Stomach smooth muscle (tissue), 2 donors: ENCODE results near the gene TLR9.
A peak's percentile ranks its signal among the peaks of the same experiment; 100 is the strongest.

Source experiments
- H3K27ac ChIP-seq: one replicate; pipeline ENCODE4 v1.7.0; 2013; ENCODE audit warnings: mild to moderate bottlenecking, low read length, inconsistent platforms
- H3K27me3 ChIP-seq, 2 donors: one replicate each; pipeline ENCODE4 v1.7.0; 2013; ENCODE audit warnings: low read length in 2 of 2; ENCODE audit not compliant: insufficient read depth in 2 of 2, control insufficient read depth in 1 of 2
- H3K36me3 ChIP-seq, 2 donors: one replicate each; pipeline ENCODE4 v1.7.0; 2013; ENCODE audit warnings: low read length in 2 of 2; ENCODE audit not compliant: control insufficient read depth in 2 of 2, insufficient read depth in 2 of 2
- H3K4me1 ChIP-seq: one replicate; pipeline ENCODE4 v1.7.0; 2013; ENCODE audit warnings: low read length; ENCODE audit not compliant: control insufficient read depth, insufficient read depth
- H3K4me3 ChIP-seq, 2 donors: one replicate each; pipeline ENCODE4 v1.7.0; 2013; ENCODE audit warnings: low read length in 2 of 2
- H3K9ac ChIP-seq, 2 donors: one replicate each; pipeline ENCODE4 v1.7.0; 2013; ENCODE audit warnings: low read length in 2 of 2, mild to moderate bottlenecking in 1 of 2
- H3K9me3 ChIP-seq, 2 donors: one replicate each; pipeline ENCODE4 v1.7.0; 2013; ENCODE audit warnings: low read length in 2 of 2; ENCODE audit not compliant: control insufficient read depth in 2 of 2
- donor health status: healthy.
- donor health status: Pancreatic carcinoma.

The TLR9 gene

GRCh38 chr3:52257911-52258310 lies 32.5 kb upstream of the TLR9 start:
- peaks cover 6% of the 10 kb centered on the region for H3K4me1 ChIP-seq
- no peak overlapping the region for H3K9ac ChIP-seq
- H3K36me3 ChIP-seq, result peaks cover 77 to 78% of the 10 kb centered on the region in 2 donors
- H3K27me3 ChIP-seq, result no peaks in the 10 kb centered on the region
- H3K9me3 ChIP-seq, result no peaks in the 10 kb centered on the region
- no peak overlapping the region for H3K4me3 ChIP-seq
- no peak overlapping the region for H3K27ac ChIP-seq

DNA sequence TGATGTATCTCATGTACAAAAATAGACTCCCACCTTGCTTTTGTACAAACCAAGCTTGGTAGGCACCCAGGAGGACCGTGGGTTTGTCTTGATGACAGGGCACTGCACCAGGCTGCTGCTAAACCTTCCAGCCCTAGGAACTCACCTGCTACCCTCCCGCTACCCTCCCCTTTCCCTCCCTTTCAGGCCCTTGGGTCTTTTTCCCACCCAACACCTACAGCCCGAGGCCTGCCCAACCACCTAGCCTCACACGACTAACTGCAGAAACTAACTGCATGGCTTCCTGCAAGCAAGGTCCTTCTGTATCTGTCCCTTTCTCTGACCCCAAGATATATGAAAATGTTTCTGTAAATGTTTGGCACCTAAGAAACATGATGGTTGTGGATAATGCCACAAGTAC lies 31.2 kb upstream of the TLR9 start:
- H3K36me3 ChIP-seq, result peaks cover 66 to 70% of the 10 kb centered on the region in 2 donors
- no peak overlapping the region for H3K27ac ChIP-seq
- H3K4me3 ChIP-seq, result no peak overlapping the region
- no peaks in the 10 kb centered on the region for H3K27me3 ChIP-seq
- H3K9me3 ChIP-seq, result no peaks in the 10 kb centered on the region
- no peak overlapping the region for H3K9ac ChIP-seq
- H3K4me1 ChIP-seq, result peaks cover 6% of the 10 kb centered on the region

DNA sequence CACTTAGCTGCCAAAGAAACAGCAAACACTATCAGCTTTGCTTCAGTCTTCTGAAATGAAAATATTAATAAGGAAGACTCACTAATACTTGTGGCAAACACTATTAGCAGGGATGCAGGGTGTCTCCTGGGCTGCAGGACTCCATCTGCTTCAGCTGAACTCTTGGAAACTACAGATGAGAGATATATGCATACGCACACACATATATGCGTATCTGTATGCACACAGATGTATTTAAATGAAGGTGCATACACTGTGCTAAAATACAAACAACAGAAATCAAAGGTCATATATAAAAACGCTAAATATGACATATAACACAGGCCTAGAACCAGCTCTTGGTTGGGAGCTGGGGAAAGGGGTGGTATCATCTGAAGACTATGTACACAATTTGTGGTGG lies 30.7 kb upstream of the TLR9 start:
- peaks cover 62 to 68% of the 10 kb centered on the region in 2 donors for H3K36me3 ChIP-seq
- no peak overlapping the region for H3K27ac ChIP-seq
- H3K9ac ChIP-seq, result no peak overlapping the region
- H3K9me3 ChIP-seq, result no peaks in the 10 kb centered on the region
- H3K27me3 ChIP-seq, result no peaks in the 10 kb centered on the region
- H3K4me3 ChIP-seq, result no peak overlapping the region
- H3K4me1 ChIP-seq, result peaks cover 6% of the 10 kb centered on the region

DNA sequence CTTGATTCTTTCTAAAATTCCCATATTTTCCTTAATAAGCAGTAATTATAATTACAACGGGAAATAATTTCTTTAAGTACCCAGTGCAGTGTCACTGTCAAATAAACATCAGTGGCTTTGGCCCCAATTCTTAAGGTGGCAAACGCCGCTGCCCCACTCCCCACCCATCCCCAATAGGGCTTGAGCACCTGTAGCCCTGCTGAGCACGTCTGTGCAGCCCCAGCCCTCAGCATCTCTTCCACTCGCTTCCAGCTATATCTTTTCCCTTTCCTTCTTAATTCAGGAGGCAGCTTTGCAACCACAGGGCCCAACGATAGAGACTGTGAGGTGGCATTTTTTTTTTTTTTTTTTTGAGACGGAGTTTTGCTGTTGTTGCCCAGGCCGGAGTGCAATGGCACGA lies 29.2 kb upstream of the TLR9 start:
- no peaks in the 10 kb centered on the region for H3K9me3 ChIP-seq
- no peak overlapping the region for H3K4me3 ChIP-seq
- H3K36me3 ChIP-seq, result peaks cover 55 to 62% of the 10 kb centered on the region in 2 donors
- H3K9ac ChIP-seq, result no peak overlapping the region
- peaks cover 6% of the 10 kb centered on the region for H3K4me1 ChIP-seq
- no peak overlapping the region for H3K27ac ChIP-seq
- no peaks in the 10 kb centered on the region for H3K27me3 ChIP-seq

DNA sequence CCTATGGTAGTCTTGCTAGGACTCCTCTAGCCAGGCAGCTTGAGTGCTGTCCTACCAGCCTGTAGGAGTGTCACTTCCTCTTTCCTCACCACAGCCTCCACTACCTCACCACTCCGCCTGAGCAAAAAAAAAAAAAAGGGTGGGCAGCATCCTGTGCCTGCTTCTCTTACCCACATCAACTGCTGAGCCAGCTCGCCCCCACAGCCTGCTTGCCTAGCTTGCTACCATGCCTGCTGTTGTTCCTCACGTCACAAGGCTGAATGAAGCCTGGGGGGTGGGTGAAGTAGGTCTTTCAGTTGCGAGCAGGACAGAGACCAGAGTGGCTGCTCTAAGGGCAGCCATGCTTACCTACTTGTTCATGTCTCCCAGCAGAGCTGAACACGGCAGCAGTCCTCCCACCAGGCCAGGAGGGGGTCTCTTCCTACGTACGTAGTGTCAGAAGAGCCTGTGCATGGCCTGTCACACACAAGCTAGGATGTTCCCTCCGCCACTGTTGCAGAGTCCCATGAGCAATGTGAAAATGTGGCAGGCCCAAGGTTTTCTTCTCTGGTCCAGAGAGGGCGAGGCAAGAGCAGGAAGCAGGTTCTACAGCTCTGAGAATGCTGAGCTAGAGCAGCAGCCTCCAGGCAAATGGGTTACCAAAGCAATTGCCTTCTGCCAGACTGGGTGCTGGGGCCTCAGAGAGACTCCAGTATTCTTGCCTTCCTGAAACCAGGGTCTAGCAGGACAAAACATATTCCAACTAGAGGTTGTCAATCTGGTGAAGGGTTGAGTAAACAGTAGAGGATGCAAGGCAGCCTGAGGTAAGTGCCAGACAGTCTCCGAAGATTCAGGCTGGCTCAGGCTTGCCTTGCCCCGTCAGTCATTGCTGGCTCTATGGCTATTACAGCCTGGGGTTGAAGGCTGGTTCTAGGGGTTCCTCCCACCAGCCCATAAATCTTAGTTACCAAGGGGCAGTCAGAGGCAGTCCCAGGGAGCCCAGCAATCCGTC lies 28.2 kb upstream of the TLR9 start:
- H3K27me3 ChIP-seq, result no peaks in the 10 kb centered on the region
- peaks cover 6% of the 10 kb centered on the region for H3K4me1 ChIP-seq
- no peak overlapping the region for H3K4me3 ChIP-seq
- H3K9me3 ChIP-seq, result no peaks in the 10 kb centered on the region
- no peak overlapping the region for H3K9ac ChIP-seq
- H3K36me3 ChIP-seq, result peaks cover 48 to 62% of the 10 kb centered on the region in 2 donors
- peak overlapping the region; percentile 18 for H3K27ac ChIP-seq

DNA sequence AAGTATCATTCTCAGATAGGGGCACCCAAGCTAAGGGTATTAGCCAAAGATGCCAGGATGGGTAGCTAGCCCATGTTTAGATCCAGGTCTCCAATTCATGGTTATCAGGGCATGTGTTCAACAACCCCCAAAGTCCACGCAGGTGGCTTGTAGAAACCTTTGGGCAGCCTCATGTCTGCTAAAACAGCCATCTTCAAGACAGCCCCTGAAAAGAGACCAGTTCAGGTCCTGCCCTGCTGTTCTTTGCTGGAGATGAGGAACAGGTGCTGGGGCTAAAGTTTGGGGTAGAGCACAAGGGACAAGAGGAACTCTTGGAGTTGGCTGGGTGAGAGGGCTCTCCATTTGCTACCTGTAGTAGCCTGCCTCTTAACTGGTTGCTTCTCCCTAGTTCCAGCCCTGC lies 24.7 kb upstream of the TLR9 start:
- peaks cover 28% of the 10 kb centered on the region for H3K4me1 ChIP-seq
- H3K9me3 ChIP-seq, result no peaks in the 10 kb centered on the region
- H3K27me3 ChIP-seq, result no peaks in the 10 kb centered on the region
- H3K27ac ChIP-seq, result no peak overlapping the region
- H3K36me3 ChIP-seq, result peaks cover 16 to 31% of the 10 kb centered on the region in 2 donors
- no peak overlapping the region for H3K4me3 ChIP-seq
- no peak overlapping the region for H3K9ac ChIP-seq

DNA sequence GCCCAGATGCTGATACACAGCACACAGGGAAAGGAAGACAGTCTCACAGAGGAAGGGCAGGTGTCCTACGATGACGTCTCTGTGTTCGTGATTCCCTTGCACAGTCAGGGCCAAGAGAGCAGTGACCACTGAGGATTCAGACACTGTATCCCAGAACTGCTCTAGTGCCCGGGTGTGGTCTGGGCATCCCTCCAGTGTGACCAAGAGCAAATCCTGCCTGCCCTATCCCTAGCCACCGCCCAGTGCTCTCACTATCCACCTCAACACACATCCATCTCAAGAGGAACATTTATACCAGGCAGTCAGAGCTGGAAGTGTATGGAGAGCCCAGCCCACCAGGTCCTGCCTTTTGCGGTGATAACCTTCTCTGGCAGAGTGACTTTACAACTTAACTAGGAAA lies 24.2 kb upstream of the TLR9 start:
- H3K36me3 ChIP-seq, result peaks cover 16 to 30% of the 10 kb centered on the region in 2 donors
- no peak overlapping the region for H3K9ac ChIP-seq
- H3K27me3 ChIP-seq, result no peaks in the 10 kb centered on the region
- no peak overlapping the region for H3K27ac ChIP-seq
- no peaks in the 10 kb centered on the region for H3K9me3 ChIP-seq
- peaks cover 31% of the 10 kb centered on the region for H3K4me1 ChIP-seq
- no peak overlapping the region for H3K4me3 ChIP-seq

DNA sequence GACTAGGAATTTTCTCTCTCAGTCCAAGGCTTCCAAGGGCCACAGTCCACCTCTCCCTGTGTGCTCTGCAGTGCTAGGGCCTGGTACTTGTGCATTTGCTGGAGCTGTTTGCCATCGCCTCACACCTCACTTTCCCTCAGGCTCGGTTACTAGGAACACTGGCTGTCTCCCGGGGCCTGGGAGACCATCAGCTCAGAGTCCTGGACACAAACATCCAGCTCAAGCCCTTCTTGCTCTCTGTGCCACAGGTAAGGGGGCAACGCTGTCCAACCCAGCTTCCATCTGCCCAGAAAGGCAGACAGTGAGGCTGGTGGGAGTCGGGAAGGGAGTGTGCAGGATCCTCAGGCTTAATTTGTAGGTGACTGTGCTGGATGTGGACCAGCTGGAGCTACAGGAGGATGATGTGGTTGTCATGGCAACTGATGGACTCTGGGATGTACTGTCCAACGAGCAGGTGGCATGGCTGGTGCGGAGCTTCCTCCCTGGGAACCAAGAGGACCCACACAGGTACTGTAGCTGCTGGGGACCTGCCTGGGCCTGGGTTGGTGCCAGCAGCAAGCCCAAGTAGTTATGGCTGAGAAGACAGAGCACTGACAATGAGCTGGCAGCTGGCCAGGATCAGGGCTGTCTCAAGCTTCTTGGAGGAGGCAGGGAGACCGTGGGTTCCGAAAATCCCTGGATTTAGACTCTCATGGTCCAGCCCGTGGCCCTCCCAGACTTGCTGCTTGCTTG lies 23.5 kb upstream of the TLR9 start:
- Histone ChIP-seq H3K36me3 (peaks cover 14 to 30% of the 10 kb centered on the region in 2 donors), H3K9me3 (no peaks in the 10 kb centered on the region), H3K4me1 (peaks cover 28% of the 10 kb centered on the region), H3K9ac (no peak overlapping the region), H3K27ac (no peak overlapping the region), H3K4me3 (no peak overlapping the region), H3K27me3 (no peaks in the 10 kb centered on the region)

- Histone ChIP-seq H3K9ac (no peak overlapping the region), H3K4me3 (no peak overlapping the region), H3K36me3 (peaks cover 6 to 22% of the 10 kb centered on the region in 2 donors), H3K27me3 (no peaks in the 10 kb centered on the region), H3K9me3 (no peaks in the 10 kb centered on the region), H3K4me1 (peaks cover 25% of the 10 kb centered on the region), H3K27ac (no peak overlapping the region)
These were observed 22.7 kb upstream of the TLR9 start for GRCh38 chr3:52248165-52248541.

DNA sequence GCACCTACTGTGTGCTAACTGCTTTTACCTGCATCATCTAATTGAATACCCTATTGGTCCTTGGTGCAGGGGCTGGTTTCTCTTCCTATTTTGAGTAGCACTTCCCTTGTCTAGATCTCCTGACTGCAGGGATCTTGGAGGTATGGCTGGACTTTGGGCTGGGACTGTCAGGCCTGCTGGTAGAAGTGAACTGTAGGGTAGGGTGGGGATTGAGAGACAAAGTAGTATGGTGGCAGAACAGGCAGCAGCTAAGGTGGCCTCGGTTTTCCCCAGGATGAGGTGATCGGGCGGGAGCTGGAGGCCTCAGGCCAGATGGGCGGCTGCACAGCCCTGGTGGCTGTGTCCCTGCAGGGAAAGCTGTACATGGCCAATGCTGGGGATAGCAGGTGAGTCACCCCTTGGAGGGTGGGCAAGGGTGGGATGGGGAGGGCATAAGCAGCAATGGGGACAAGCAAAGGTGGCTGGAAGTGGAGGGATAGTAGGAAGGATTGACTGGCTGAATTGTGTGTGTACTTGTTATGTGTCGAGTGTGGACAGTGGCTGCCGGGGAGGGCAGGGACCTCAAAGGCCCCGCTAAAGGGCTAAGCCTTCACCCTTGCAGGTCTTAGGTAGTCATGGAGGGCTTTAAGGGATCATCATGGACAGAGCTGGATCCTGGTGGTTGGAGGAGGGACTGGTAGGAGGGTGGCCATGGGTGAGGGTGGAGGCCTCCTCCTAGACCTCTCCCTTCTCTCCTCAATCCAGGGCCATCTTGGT lies 22.1 kb upstream of the TLR9 start:
- Histone ChIP-seq H3K36me3 (peaks cover 5 to 19% of the 10 kb centered on the region in 2 donors), H3K9ac (no peak overlapping the region), H3K9me3 (no peaks in the 10 kb centered on the region), H3K27me3 (no peaks in the 10 kb centered on the region), H3K27ac (no peak overlapping the region), H3K4me1 (peaks cover 25% of the 10 kb centered on the region), H3K4me3 (no peak overlapping the region)
